Ovary (tissue), 10 donors: Measurements from ENCODE around the gene CPT1C. TPM values are rescaled to one million over a fixed set of nuclear protein-coding genes. Genes with fewer than 3 reads are reported as not detected.

Source experiments
- DNase-seq, 5 donors: peaks; one replicate each; pipeline ENCODE4 v3.0.0-alpha.2; 2019 to 2020
- H3K27ac ChIP-seq, 2 donors: fragments of 200-600 bp; one replicate each; pipeline versions ENCODE4 v1.5.1 to v1.8.0; 2019 to 2022
- H3K27me3 ChIP-seq: fragments of 200-600 bp; one replicate; pipeline ENCODE4 v1.8.0; 2022
- H3K36me3 ChIP-seq: fragments of 200-600 bp; sonication (generic); one replicate; pipeline ENCODE4 v1.5.1; 2019
- H3K4me1 ChIP-seq: one replicate; pipeline ENCODE4 v1.8.1; 2013; ENCODE audit warnings: mild to moderate bottlenecking, moderate library complexity; ENCODE audit not compliant: insufficient read depth
- H3K4me3 ChIP-seq: fragments of 200-600 bp; sonication (generic); one replicate; pipeline ENCODE4 v1.5.1; 2017
- H3K9me3 ChIP-seq, 2 donors: fragments of 200-600 bp in 1 of 2; sonication (generic) in 1 of 2; one replicate each; pipeline versions ENCODE4 v1.5.1 to v1.8.1; 2013 to 2019; ENCODE audit warnings: mild to moderate bottlenecking in 1 of 2, moderate library complexity in 1 of 2
- CTCF ChIP-seq, 3 donors: fragments of 450-650 bp in 2 of 3; fragments of 200-600 bp in 1 of 3; IDR thresholded peaks; one replicate each; pipeline versions ENCODE4 v1.5.1 to v1.8.0; 2016 to 2022; ENCODE audit warnings: antibody characterized with exemption in 3 of 3, mild to moderate bottlenecking in 1 of 3
- EP300 ChIP-seq: sonication (generic); formaldehyde crosslinking; IDR thresholded peaks from one replicate; pipeline ENCODE4 v1.6.1; 2017; ENCODE audit warnings: antibody characterized with exemption
- POLR2A ChIP-seq: fragments of 450-650 bp; IDR thresholded peaks from one replicate; pipeline ENCODE4 v1.6.1; 2017; ENCODE audit warnings: antibody characterized with exemption, mild to moderate bottlenecking, moderate library complexity
- WGBS, 3 donors: extraction: QIAGEN DNeasy Blood & Tissue Kit in 1 of 3; methylation state at CpG; one replicate each; pipeline versions ENCODE4 v1.1.5 to v1.1.7; 2013 to 2017; 5-methylcytosine and 5-hydroxymethylcytosine counted together
- intact Hi-C, 4 donors: fragments of 100-400 bp; cut with DNase I; formaldehyde crosslinking; loops; one replicate each; pipeline versions ENCODE4 v1.11.0 to v1.15.1; 2022 to 2023
- long read RNA-seq, 3 donors: library from polyadenylated mRNA in 2 of 3; unstranded in 2 of 3; transcript quantifications; one replicate each; pipeline ENCODE4 v2.0.0 and lab custom pipeline, GENCODE V29; 2021 to 2026
- polyA plus RNA-seq, 2 donors: library from polyadenylated mRNA; stranded (reverse); fragments of 200-250 nt in 1 of 2; fragments of 350-450 nt in 1 of 2; fragmentation: Illumina TruSeq in 1 of 2; extraction: RNeasy Lipid Tissue Mini Kit (QIAGEN cat#74804) in 1 of 2; gene quantifications; one replicate each; pipeline ENCODE4 v1.2.3, GENCODE V29; 2013 to 2014
- total RNA-seq, 7 donors: library from RNA; depleted of rRNA in 2 of 7; stranded (reverse); fragments of >200 nt in 2 of 7; fragmentation: NEBNext Ultra II Directional in 3 of 7; extraction: Animal tissue kit (Norgen Biotek cat#: 25700) in 3 of 7; gene quantifications; one replicate each; pipeline versions ENCODE4 v1.1.0 to v1.2.4, GENCODE V29; 2016 to 2023
- donor health status: DM: no; HTN: no; CAD: no; lungs with moderate emphysema.
- donor health status: DM: no; HTN: no; CAD: no.
- donor health status: Bipolar disorder and iron deficiency.
- donor health status: DM: yes; HTN: yes; CAD: no.
- donor health status: DM: no; HTN: no; CAD: no.
- donor health status: DM: yes; HTN: yes; CAD: no.

The CPT1C gene
- total RNA-seq (10 to 100 TPM in 4 of 7 donors, 1 to 10 TPM in 3; 4.6 to 25.8 (median 14.5) TPM), polyA plus RNA-seq (10 to 100 TPM in 1 of 2 donors, 1 to 10 TPM in 1; 9.4 to 12.9 TPM)
- long read RNA-seq, donor 1, partial matches to known transcripts = 8 of 14 reads
- long read RNA-seq, donor 1, other reads (novel, unspliced or antisense) = 3 of 14 reads
- long read RNA-seq, donor 2, partial matches to known transcripts = 133 of 135 reads
- long read RNA-seq, donor 2, other reads (novel, unspliced or antisense) = 0 of 135 reads
- long read RNA-seq, donor 3, partial matches to known transcripts = 3 of 15 reads
- long read RNA-seq, donor 3, other reads (novel, unspliced or antisense) = 7 of 15 reads

GRCh38 chr19:49690656-49691242 lies at the start of gene CPT1C:
TSS of gene CPT1C (plus strand) at chr19:49691116. CDS start at chr19:49692253, 1,137 bp downstream.
- 0 to 1% (median 0%) methylated on average over 38 of the region's 38 CpGs for WGBS, 3 donors
- intact Hi-C loops = loop anchor here in 1 of 4 donors (2.0 kb wide), 1 partner anchor 66 kb away; no protein-coding TSS in a partner anchor

GRCh38 chr19:49641688-49642491 lies 49.0 kb upstream of the CPT1C start, which contains the start of gene SCAF1:
TSS of gene SCAF1 (plus strand) at chr19:49642209. CDS start at chr19:49645027, 2,818 bp downstream.
- H3K27me3 ChIP-seq = no peaks in the 10 kb centered on the region
- intact Hi-C loops = loop anchor here in 1 of 4 donors (2.0 to 5.0 kb wide), 2 partner anchors 23 to 35 kb away; partner anchors contain the start of genes BCL2L12, IRF3 and PRMT1
- H3K4me1 ChIP-seq = peaks cover 12% of the 10 kb centered on the region
- H3K4me3 ChIP-seq = peak within 1 kb of the TSS; percentile 93
- H3K27ac ChIP-seq = peak within 1 kb of the TSS; percentile 98 to 100
- no peaks in the 10 kb centered on the region for H3K9me3 ChIP-seq
- DNase-seq = peak; percentile 99 to 100 (median 99)
- 0 to 1% (median 1%) methylated on average over 50 to 87 of the region's 87 CpGs for WGBS, 3 donors
- H3K36me3 ChIP-seq = no peaks in the 10 kb centered on the region
- TF ChIP-seq CTCF (IDR thresholded peaks at IDR 0.05) (no peak), POLR2A (peak; percentile 93), EP300 (peak; percentile 98)

More at GRCh38 chr19:49690656-49691242, at the start of gene CPT1C:
- Histone ChIP-seq H3K4me3 (peak within 1 kb of the TSS; percentile 39), H3K27ac (peak within 1 kb of the TSS; percentile 8 to 10), H3K36me3 (no peaks in the 10 kb centered on the region), H3K9me3 (no peaks in the 10 kb centered on the region), H3K4me1 (no peaks in the 10 kb centered on the region), H3K27me3 (no peaks in the 10 kb centered on the region)
- TF ChIP-seq POLR2A (peak; percentile 55), EP300 (no peak)
- DNase-seq = peak; percentile 81 to 89 (median 85)

- H3K36me3 ChIP-seq = no peaks in the 10 kb centered on the region
- DNase-seq = peak in 1 of 5 donors; percentile 52
- peaks cover 12% of the 10 kb centered on the region for H3K4me1 ChIP-seq
- intact Hi-C loops = loop anchor here in 1 of 4 donors (2.0 to 5.0 kb wide), 2 partner anchors 22 to 35 kb away; partner anchors contain the start of genes BCL2L12, IRF3 and PRMT1
- no peak for TF ChIP-seq EP300
- TF ChIP-seq POLR2A = no peak
- TF ChIP-seq CTCF (IDR thresholded peaks at IDR 0.05) = no peak
- H3K4me3 ChIP-seq = peak overlapping the region; percentile 93
- WGBS, 3 donors = 1 to 4% (median 3%) methylated on average over 5 of the region's 5 CpGs
- H3K9me3 ChIP-seq = no peaks in the 10 kb centered on the region
- H3K27me3 ChIP-seq = no peaks in the 10 kb centered on the region
- H3K27ac ChIP-seq = peak overlapping the region; percentile 90 to 98
Observed at GRCh38 chr19:49642492-49643035, 48.4 kb upstream of the CPT1C start.

GRCh38 chr19:49643466-49643865 lies 47.5 kb upstream of the CPT1C start:
- Histone ChIP-seq H3K27me3 (no peaks in the 10 kb centered on the region), H3K4me3 (no peak overlapping the region), H3K4me1 (peaks cover 7% of the 10 kb centered on the region), H3K9me3 (no peaks in the 10 kb centered on the region), H3K36me3 (no peaks in the 10 kb centered on the region), H3K27ac (no peak overlapping the region)
- DNase-seq = no peak
- intact Hi-C loops = loop anchor here in 1 of 4 donors (2.0 to 5.0 kb wide), 2 partner anchors 21 to 34 kb away; partner anchors contain the start of genes BCL2L12, IRF3 and PRMT1
- TF ChIP-seq EP300 = no peak
- TF ChIP-seq POLR2A = no peak
- TF ChIP-seq CTCF (IDR thresholded peaks at IDR 0.05) = no peak
- 68 to 80% (median 72%) methylated on average over 2 of the region's 2 CpGs for WGBS, 3 donors
